Upper lobe of right lung (tissue), 1 donor: ENCODE measurements around the gene PLXNA4. TPM values are rescaled to one million over a fixed set of nuclear protein-coding genes. Genes with fewer than 3 reads are reported as not detected.

Experiments used
- ATAC-seq: fragments of 200-7000 bp; cut with Tn5 transposase; one replicate; pipeline ENCODE4 v1.9.1; 2020; ENCODE audit warnings: mild to moderate bottlenecking, moderate library complexity
- DNase-seq: peaks from one replicate; pipeline ENCODE4 v3.0.0-alpha.2; 2020
- H3K27ac ChIP-seq: fragments of 200-600 bp; one replicate; pipeline ENCODE4 v1.8.0; 2022
- H3K27me3 ChIP-seq: fragments of 200-600 bp; one replicate; pipeline ENCODE4 v1.8.0; 2022; ENCODE audit warnings: mild to moderate bottlenecking
- H3K36me3 ChIP-seq: fragments of 200-600 bp; one replicate; pipeline ENCODE4 v1.8.0; 2022
- H3K4me1 ChIP-seq: fragments of 200-600 bp; one replicate; pipeline ENCODE4 v1.8.0; 2022
- H3K4me3 ChIP-seq: fragments of 200-600 bp; one replicate; pipeline ENCODE4 v1.8.0; 2022; ENCODE audit warnings: mild to moderate bottlenecking
- H3K9me3 ChIP-seq: fragments of 200-600 bp; one replicate; pipeline ENCODE4 v1.8.0; 2022
- CTCF ChIP-seq: fragments of 200-600 bp; IDR thresholded peaks from one replicate; pipeline ENCODE4 v1.8.0; 2022; ENCODE audit warnings: antibody characterized with exemption
- intact Hi-C: fragments of 100-400 bp; cut with DNase I; formaldehyde crosslinking; loops from one replicate; pipeline ENCODE4 v1.11.0; 2022
- total RNA-seq: library from RNA; stranded (reverse); fragmentation: NEBNext Ultra II Directional; extraction: Animal tissue kit (Norgen Biotek cat#: 25700); gene quantifications from one replicate; pipeline ENCODE4 v1.2.1, GENCODE V29; 2021
- donor health status: DM: no; HTN: yes; CAD: no; lungs with severe emphysema.

The PLXNA4 gene
- total RNA-seq, 1 donor from 2014 or later: 7.2 TPM

GRCh38 chr7:132609222-132609621 lies 33.0 kb upstream of the PLXNA4 start:
- intact Hi-C loops: no loop called here
- DNase-seq (no peak), ATAC-seq (no peak)
- Histone ChIP-seq H3K4me3 (no peak overlapping the region), H3K4me1 (no peaks in the 10 kb centered on the region), H3K27me3 (no peaks in the 10 kb centered on the region), H3K36me3 (no peaks in the 10 kb centered on the region), H3K27ac (no peak overlapping the region), H3K9me3 (no peaks in the 10 kb centered on the region)
- no peak for TF ChIP-seq CTCF

- Histone ChIP-seq H3K4me3 (no peak overlapping the region), H3K27me3 (no peaks in the 10 kb centered on the region), H3K27ac (no peak overlapping the region), H3K4me1 (no peaks in the 10 kb centered on the region), H3K9me3 (no peaks in the 10 kb centered on the region), H3K36me3 (no peaks in the 10 kb centered on the region)
- intact Hi-C loops: no loop called here
- DNase-seq: no peak
- TF ChIP-seq CTCF: no peak
- no peak for ATAC-seq
These were observed 32.3 kb upstream of the PLXNA4 start for GRCh38 chr7:132608523-132608922.

- no peak for TF ChIP-seq CTCF
- ATAC-seq (no peak), DNase-seq (no peak)
- H3K27me3 ChIP-seq: no peaks in the 10 kb centered on the region
- intact Hi-C loops: no loop called here
- H3K36me3 ChIP-seq: no peaks in the 10 kb centered on the region
- H3K4me3 ChIP-seq: no peak overlapping the region
- H3K4me1 ChIP-seq: no peaks in the 10 kb centered on the region
- H3K9me3 ChIP-seq: no peaks in the 10 kb centered on the region
- no peak overlapping the region for H3K27ac ChIP-seq
These were observed 31.4 kb upstream of the PLXNA4 start for GRCh38 chr7:132607656-132608055.

GRCh38 chr7:132604121-132604520 lies 27.9 kb upstream of the PLXNA4 start:
- Histone ChIP-seq H3K27ac (no peak overlapping the region), H3K27me3 (no peaks in the 10 kb centered on the region), H3K9me3 (no peaks in the 10 kb centered on the region), H3K4me3 (no peak overlapping the region), H3K4me1 (no peaks in the 10 kb centered on the region), H3K36me3 (no peaks in the 10 kb centered on the region)
- intact Hi-C loops: no loop called here
- TF ChIP-seq CTCF: no peak
- ATAC-seq: no peak
- DNase-seq: no peak

GRCh38 chr7:132603220-132603833 lies 27.1 kb upstream of the PLXNA4 start:
- Histone ChIP-seq H3K36me3 (no peaks in the 10 kb centered on the region), H3K9me3 (no peaks in the 10 kb centered on the region), H3K4me3 (no peak overlapping the region), H3K4me1 (no peaks in the 10 kb centered on the region), H3K27ac (no peak overlapping the region), H3K27me3 (no peaks in the 10 kb centered on the region)
- intact Hi-C loops: no loop called here
- no peak for DNase-seq
- no peak for TF ChIP-seq CTCF
- no peak for ATAC-seq

- Histone ChIP-seq H3K4me3 (no peak overlapping the region), H3K27ac (no peak overlapping the region), H3K27me3 (no peaks in the 10 kb centered on the region), H3K4me1 (no peaks in the 10 kb centered on the region), H3K36me3 (no peaks in the 10 kb centered on the region), H3K9me3 (no peaks in the 10 kb centered on the region)
- DNase-seq (no peak), ATAC-seq (no peak)
- intact Hi-C loops: no loop called here
- TF ChIP-seq CTCF: no peak
These were observed 25.5 kb upstream of the PLXNA4 start for GRCh38 chr7:132601783-132602182.
